Measurements from ENCODE around the gene EEF2.
"Not testable (repeated sequence)": the region's sequence is repeated elsewhere in the genome, so short reads cannot be mapped to it uniquely, and the experiment has no call there.

The EEF2 gene

DNA sequence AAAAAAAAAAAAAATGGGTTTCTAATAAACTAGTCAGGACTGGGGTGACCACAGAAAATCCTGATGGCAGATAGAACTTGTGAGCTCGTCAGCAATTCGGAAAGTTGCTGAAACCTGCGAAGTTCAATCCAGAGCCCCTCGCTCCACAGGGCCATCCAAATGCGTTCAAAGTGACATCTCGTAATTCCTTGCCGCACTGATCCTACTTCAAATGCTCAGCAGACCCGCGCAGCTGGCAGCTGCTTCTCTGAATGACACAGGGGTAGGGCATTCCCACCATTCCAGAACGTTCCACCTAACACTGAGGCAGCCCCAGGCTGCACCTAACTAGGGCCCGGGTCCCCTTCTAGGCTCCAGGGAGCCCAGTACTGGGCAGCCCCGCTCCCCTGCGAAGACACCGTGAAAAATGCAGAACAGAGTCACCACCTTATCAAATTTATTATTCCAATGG is 9.6 kb downstream of the EEF2 start:
- Histone ChIP-seq H3K9me3 (ENCODE audit: control insufficient read depth, insufficient read depth, low read length) (no peaks in the 10 kb centered on the region), H3K4me1 (ENCODE audit: control insufficient read depth, insufficient read depth, low read length) (no peaks in the 10 kb centered on the region), H3K4me3 (ENCODE audit: low read depth, low read length) (no peak overlapping the region), H3K27me3 (ENCODE audit: control insufficient read depth, insufficient read depth, low read length) (no peaks in the 10 kb centered on the region), H3K36me3 (ENCODE audit: control insufficient read depth, insufficient read depth, low read length) (peaks cover 63% of the 10 kb centered on the region), H3K9ac (ENCODE audit: low read depth, low read length) (no peak overlapping the region), H3K27ac (ENCODE audit: low read depth, low read length) (no peak overlapping the region)

DNA sequence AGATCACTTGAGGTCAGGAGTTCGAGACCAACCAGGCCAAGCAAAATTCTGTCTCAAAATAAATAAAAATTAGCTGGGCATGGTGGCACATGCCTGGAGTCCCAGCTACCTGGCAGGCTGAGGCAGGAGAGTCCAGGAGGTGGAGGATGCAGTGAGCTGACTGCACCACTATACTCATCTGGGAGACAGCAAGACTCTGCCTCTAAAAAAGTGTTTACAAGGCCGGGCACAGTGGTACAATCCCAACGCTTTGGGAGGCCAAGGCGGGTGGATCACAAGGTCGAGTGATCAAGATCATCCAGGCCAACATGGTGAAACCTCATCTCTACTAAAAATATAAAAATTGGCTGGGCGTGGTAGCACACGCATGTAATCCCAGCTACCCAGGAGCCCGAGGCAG is 10.1 kb downstream of the EEF2 start:
- no peak overlapping the region for H3K27ac ChIP-seq (ENCODE audit: low read depth, low read length)
- no peaks in the 10 kb centered on the region for H3K27me3 ChIP-seq (ENCODE audit: control insufficient read depth, insufficient read depth, low read length)
- no peak overlapping the region for H3K9ac ChIP-seq (ENCODE audit: low read depth, low read length)
- no peak overlapping the region for H3K4me3 ChIP-seq (ENCODE audit: low read depth, low read length)
- no peaks in the 10 kb centered on the region for H3K4me1 ChIP-seq (ENCODE audit: control insufficient read depth, insufficient read depth, low read length)
- peaks cover 58% of the 10 kb centered on the region for H3K36me3 ChIP-seq (ENCODE audit: control insufficient read depth, insufficient read depth, low read length)
- H3K9me3 ChIP-seq (ENCODE audit: control insufficient read depth, insufficient read depth, low read length), result no peaks in the 10 kb centered on the region

DNA sequence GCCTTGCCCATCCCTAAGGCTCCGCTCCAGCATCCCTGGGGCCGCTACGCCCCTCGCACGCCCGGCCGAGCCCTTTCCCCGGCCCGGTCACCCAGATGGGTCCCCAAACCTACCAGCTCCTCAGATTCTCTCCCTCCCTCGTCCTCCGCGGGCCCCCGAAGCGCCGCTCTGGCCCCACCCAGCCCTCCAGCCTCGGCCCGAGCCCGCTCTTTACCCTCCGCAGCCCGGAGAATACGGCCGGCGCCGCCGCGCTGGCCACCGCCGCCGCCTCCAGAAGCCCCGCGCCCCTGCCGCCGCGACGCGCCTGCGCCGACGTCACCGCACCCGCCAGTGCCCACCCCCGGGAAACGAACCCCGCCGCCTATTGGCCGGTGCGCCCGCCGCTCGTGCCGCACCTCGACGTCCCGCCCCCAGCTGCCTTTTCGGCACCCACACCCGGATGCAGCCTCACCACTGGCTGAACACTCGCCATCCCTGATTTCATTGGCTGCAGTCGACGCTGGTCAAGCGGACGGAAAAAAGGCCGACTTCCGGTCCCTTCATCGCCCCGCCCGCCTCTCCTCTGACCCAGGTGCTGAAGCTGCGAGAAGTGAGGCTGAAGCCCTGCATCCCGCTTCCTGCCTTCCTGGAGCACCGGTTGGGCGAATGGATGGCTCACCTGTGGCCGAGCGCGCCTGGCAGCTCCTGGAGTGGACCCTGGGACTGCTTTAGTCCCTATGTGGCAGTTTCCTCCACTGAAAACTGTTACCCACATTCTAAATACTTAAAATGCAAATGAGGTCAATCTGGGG is 14.3 kb downstream of the EEF2 start, which contains the start of gene DAPK3:
TSS of gene DAPK3 (minus strand) at position 292 of the 791 bp plus-strand sequence. CDS start 1,364 bp downstream, outside the sequence.
- Histone ChIP-seq H3K27me3 (ENCODE audit: control insufficient read depth, insufficient read depth, low read length) (no peaks in the 10 kb centered on the region), H3K9me3 (ENCODE audit: control insufficient read depth, insufficient read depth, low read length) (no peaks in the 10 kb centered on the region), H3K27ac (ENCODE audit: low read depth, low read length) (peak within 1 kb of the TSS; percentile 98), H3K36me3 (ENCODE audit: control insufficient read depth, insufficient read depth, low read length) (peaks cover 45% of the 10 kb centered on the region), H3K4me3 (ENCODE audit: low read depth, low read length) (peak within 1 kb of the TSS; percentile 85), H3K9ac (ENCODE audit: low read depth, low read length) (peak within 1 kb of the TSS; percentile 87), H3K4me1 (ENCODE audit: control insufficient read depth, insufficient read depth, low read length) (peaks cover 16% of the 10 kb centered on the region)

DNA sequence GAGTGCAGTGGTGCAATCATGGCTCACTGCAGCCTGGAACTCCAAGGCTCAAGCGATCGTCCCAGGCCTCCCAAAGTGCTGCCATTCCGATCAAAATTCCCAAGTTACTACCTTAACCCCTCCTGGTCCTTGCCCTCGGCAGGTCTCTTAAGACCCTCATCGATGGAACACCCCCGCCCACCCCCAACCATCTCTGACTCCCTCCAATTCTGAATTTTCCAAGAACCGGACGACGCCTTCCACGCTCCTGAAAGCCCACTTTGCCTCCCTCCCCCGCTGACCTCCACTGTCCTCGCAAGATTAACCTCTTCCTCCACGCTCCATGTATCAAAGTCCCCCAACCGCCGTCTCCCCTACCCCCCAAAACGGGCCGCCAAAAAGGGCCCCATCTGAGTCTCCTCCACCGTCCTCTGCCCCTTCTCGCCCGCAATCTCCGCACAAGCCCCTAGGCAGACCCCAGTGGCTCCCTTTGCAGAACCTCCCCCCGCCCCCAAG is 14.9 kb downstream of the EEF2 start:
- H3K27ac ChIP-seq (ENCODE audit: low read depth, low read length), result peak overlapping the region; percentile 98

DNA sequence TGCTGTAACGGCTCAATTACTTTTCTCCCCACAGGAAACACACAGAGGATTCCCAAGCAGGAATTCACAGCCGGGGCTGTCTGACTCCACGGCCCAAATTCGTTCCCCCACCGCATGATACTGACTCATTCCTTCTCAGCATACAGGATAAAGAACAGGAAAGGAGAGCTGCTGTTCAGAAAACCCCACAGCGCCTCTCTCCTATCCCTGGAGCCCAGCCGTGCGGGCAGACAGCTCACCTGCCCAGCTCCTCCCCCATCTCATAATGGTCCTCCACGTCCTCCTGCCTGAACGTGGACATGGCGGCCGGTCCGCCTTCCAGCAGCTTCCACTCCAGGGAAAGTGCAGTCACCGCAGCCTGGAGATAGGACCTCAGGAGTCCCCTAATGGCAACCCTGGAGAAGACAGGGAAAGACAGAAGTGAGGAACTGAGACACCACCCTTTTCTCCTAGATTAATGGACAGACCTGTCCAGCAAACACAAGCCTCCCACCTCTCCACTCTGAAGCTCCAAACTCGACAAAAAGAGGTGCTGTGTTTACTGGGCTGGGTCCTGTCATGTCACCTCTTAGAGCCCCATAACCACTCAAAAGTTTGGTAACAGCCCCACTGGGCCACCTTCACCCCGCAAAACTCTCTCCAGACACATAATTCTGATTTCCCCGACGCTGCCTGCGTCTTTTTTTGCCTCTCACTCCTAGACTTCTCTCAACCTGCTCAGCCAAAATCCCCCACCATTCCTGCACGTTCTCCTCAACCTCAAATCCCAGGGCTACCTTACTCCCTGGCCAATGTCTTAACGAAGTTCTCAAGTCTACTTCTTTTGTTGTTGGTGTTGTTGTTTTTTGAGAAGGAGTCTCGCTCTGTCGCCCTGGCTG is 15.6 kb downstream of the EEF2 start:
- Histone ChIP-seq H3K4me3 (ENCODE audit: low read depth, low read length) (peak overlapping the region; percentile 85), H3K27ac (ENCODE audit: low read depth, low read length) (peak overlapping the region; percentile 98), H3K9me3 (ENCODE audit: control insufficient read depth, insufficient read depth, low read length) (no peaks in the 10 kb centered on the region), H3K9ac (ENCODE audit: low read depth, low read length) (peak overlapping the region; percentile 87), H3K36me3 (ENCODE audit: control insufficient read depth, insufficient read depth, low read length) (peaks cover 47% of the 10 kb centered on the region), H3K4me1 (ENCODE audit: control insufficient read depth, insufficient read depth, low read length) (peaks cover 16% of the 10 kb centered on the region), H3K27me3 (ENCODE audit: control insufficient read depth, insufficient read depth, low read length) (no peaks in the 10 kb centered on the region)

More for the DNA sequence above, 14.9 kb downstream of the EEF2 start:
- H3K27me3 ChIP-seq (ENCODE audit: control insufficient read depth, insufficient read depth, low read length), result no peaks in the 10 kb centered on the region
- H3K4me1 ChIP-seq (ENCODE audit: control insufficient read depth, insufficient read depth, low read length), result peaks cover 16% of the 10 kb centered on the region
- H3K36me3 ChIP-seq (ENCODE audit: control insufficient read depth, insufficient read depth, low read length), result peaks cover 45% of the 10 kb centered on the region
- H3K4me3 ChIP-seq (ENCODE audit: low read depth, low read length), result peak overlapping the region; percentile 85
- peak overlapping the region; percentile 87 for H3K9ac ChIP-seq (ENCODE audit: low read depth, low read length)
- no peaks in the 10 kb centered on the region for H3K9me3 ChIP-seq (ENCODE audit: control insufficient read depth, insufficient read depth, low read length)

DNA sequence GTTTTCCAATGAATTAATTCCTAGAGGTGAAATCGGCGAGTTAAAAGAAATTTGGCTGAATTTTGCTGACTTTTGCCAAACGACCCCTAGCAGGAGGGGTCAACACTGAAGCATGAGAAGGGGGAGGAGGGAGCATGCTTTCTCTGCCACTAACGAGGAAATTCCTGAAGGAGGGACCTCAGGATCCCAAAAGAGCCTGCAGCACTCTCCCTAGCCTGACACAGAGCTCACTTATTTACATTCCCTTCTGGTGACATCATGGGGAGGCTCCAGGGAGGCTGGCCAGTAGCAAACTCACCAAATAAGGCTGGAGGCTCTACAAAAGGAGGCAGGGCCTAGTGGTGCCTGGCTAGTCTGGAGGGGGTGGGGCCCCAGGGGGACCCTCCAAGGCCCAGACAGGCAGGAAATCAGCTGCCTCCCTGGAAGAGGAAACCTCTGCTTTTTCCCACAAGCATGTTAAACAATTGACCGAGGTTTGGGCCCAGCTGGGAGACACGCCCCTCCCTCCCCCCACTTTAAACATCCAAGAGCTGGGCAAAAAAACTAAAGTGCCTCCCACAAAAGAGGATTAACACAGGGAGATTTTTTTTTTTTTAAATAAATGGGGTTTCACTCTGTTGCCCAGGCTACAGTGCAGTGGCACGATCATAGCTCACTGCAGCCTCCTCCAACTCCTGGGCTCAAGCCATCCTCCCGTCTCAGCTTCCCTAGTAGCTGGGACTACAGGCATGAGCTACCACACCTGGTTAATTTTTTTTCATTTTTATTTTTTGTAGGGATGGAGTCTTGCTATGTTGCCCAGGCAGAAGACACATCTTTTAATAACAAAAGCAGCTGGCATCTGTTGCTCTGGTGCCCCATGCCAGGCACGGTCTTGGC is 16.5 kb downstream of the EEF2 start:
- Histone ChIP-seq H3K27me3 (ENCODE audit: control insufficient read depth, insufficient read depth, low read length) (no peaks in the 10 kb centered on the region), H3K4me3 (ENCODE audit: low read depth, low read length) (peak overlapping the region; percentile 85), H3K27ac (ENCODE audit: low read depth, low read length) (peak overlapping the region; percentile 98)

DNA sequence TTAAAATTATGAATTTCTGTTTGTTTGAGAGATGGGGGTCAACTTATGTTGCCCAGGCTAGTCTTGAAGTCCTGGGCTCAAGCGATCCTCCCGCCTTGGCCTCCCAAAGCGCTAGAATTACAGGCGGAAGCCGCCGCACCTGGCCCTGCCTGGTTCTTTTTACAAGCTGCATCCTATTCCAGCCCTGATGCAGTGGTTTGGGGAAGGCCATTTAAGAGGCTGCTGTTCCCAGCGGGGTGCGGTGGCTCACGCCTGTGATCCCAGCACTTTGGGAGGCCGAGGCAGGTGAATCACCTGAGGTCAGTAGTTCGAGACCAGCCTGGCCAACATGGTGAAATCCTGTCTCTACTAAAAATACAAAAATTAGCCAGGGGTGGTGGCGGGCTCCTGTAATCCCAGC is 17.3 kb downstream of the EEF2 start:
- not testable (repeated sequence) for H3K4me3 ChIP-seq (ENCODE audit: low read depth, low read length)
- H3K27ac ChIP-seq (ENCODE audit: low read depth, low read length), result peak overlapping the region; percentile 98

More for the DNA sequence above, 16.5 kb downstream of the EEF2 start:
- Histone ChIP-seq H3K9me3 (ENCODE audit: control insufficient read depth, insufficient read depth, low read length) (no peaks in the 10 kb centered on the region), H3K36me3 (ENCODE audit: control insufficient read depth, insufficient read depth, low read length) (peaks cover 53% of the 10 kb centered on the region), H3K4me1 (ENCODE audit: control insufficient read depth, insufficient read depth, low read length) (peaks cover 16% of the 10 kb centered on the region), H3K9ac (ENCODE audit: low read depth, low read length) (peak overlapping the region; percentile 87)

DNA sequence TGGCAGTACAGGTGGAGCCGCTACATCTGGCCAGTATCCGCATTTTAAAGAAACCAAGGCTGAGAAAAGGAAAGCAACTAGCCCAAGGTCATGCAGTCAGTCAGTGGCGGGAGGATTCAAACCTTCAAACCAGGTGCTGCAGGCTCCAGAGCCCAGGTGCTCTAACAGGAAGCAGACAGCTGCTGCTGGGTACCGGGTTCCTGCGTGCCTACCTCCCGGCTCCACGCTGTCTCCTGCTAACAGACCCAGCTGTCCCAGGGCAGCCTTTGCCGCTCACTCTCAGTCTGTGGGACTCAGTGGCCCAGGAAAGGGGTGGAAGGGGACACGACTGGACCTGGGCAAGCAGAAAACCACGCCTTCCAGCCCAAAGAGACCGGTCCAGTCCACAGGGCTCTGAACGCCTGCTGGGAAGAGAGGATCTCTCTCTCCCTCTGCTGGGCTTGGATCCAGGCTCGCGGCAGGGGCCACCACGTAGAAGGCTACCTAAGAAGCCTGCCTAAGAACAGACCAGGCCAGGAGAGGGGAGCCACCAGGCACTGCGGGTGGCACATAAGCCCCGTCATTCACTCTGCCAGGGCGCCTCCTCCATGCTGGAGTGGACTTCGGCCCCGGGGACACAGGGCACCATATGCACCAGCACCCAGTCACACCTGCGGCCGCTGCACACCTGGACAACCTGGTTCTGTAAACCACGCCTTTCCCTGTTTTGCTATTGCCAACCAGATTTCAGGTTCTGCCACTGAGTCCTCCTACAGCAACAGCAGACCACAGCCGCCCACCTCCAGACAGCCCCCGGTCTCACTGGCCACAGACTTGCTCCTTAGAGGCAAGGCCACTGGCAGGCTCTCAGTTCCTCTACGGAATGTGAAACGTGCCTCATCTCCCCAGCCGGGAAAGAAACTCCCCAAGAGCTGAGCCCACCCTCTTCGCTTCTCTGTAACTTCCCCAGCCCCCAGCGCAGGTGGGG is 18.9 kb downstream of the EEF2 start:
- Histone ChIP-seq H3K27ac (ENCODE audit: low read depth, low read length) (peak overlapping the region; percentile 23), H3K27me3 (ENCODE audit: control insufficient read depth, insufficient read depth, low read length) (no peaks in the 10 kb centered on the region), H3K4me1 (ENCODE audit: control insufficient read depth, insufficient read depth, low read length) (peaks cover 16% of the 10 kb centered on the region), H3K9ac (ENCODE audit: low read depth, low read length) (no peak overlapping the region), H3K9me3 (ENCODE audit: control insufficient read depth, insufficient read depth, low read length) (no peaks in the 10 kb centered on the region), H3K36me3 (ENCODE audit: control insufficient read depth, insufficient read depth, low read length) (peaks cover 71% of the 10 kb centered on the region), H3K4me3 (ENCODE audit: low read depth, low read length) (no peak overlapping the region)

More for the DNA sequence above, 17.3 kb downstream of the EEF2 start:
- Histone ChIP-seq H3K9ac (ENCODE audit: low read depth, low read length) (peak overlapping the region; percentile 62; the same call in 1 of the 2 replicates), H3K36me3 (ENCODE audit: control insufficient read depth, insufficient read depth, low read length) (peaks cover 62% of the 10 kb centered on the region), H3K4me1 (ENCODE audit: control insufficient read depth, insufficient read depth, low read length) (peaks cover 16% of the 10 kb centered on the region)
- H3K9me3 ChIP-seq (ENCODE audit: control insufficient read depth, insufficient read depth, low read length); H3K27me3 ChIP-seq (ENCODE audit: control insufficient read depth, insufficient read depth, low read length): not testable (repeated sequence)

DNA sequence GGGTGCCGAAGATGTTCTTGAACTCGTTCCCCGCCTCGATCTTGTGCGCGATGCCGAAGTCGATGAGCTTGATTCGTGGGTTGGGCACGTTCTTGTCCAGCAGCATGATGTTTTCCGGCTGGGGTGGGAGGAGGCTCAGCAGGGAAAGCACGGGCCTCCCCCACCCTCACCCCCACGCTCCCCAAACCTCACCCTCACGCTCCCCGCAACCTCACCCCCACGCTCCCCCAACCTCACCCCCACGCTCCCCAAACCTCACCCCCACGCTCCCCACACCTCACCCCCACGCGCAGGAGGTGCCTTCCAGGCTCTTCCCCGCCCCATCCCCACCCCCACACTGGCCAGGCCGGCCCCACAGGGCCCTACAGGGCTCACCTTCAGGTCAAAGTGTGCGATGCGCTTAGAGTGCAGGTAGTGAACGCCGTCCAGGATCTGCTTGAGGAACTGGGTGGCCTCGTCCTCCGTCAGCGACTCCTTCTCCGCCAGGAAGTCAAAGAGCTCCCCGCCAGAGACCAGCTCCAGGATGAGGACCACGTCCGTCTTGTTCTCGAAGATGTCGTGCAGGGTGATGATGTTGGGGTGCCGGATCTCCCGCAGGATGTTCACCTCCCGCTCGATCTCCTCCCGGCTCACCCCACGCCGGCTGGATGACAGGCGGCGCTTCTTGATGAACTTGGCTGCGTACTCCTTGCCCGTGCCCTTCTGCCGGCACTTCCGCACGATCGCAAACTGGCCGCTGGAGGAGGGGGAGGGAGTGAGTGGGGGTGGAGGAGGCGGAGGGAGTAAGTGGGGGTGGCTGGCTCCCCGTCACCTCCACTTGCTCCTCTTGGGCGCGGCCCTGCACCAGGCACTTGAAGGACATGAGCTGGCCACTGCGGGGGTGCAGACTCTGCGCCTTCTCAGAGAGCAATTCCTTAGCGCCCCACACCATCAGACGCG is 20.7 kb downstream of the EEF2 start:
- Histone ChIP-seq H3K27me3 (ENCODE audit: control insufficient read depth, insufficient read depth, low read length) (no peaks in the 10 kb centered on the region), H3K4me3 (ENCODE audit: low read depth, low read length) (no peak overlapping the region), H3K9ac (ENCODE audit: low read depth, low read length) (no peak overlapping the region), H3K9me3 (ENCODE audit: control insufficient read depth, insufficient read depth, low read length) (no peaks in the 10 kb centered on the region), H3K27ac (ENCODE audit: low read depth, low read length) (peak overlapping the region; percentile 19), H3K36me3 (ENCODE audit: control insufficient read depth, insufficient read depth, low read length) (peaks cover 89% of the 10 kb centered on the region), H3K4me1 (ENCODE audit: control insufficient read depth, insufficient read depth, low read length) (peaks cover 12% of the 10 kb centered on the region)
